ENCODE measurements around the gene LGALSL.
"Not testable (repeated sequence)": the region's sequence is repeated elsewhere in the genome, so short reads cannot be mapped to it uniquely, and the experiment has no call there.

Gene LGALSL

DNA sequence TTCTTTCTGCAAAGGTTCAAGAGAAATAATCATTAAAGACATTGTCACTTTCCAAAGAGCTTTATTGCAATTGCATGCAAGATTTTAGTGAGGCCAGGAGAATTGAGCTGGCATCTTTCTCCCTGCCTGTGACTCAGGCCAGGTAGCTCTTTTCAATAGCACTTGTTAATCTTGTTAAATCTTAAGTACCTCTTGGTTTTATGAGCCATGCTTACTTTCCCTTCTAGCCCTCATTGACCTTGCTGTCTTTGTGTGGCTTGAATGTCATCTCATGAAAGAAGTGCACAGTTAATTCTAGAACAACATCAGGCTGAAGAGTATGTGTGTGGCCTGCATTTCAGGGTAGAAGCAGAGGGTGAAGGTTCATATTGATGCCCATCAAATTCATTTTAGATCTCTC lies 14.8 kb upstream of the LGALSL start:
- no peak for DNase-seq (ENCODE audit: low read depth)
- TF ChIP-seq CTCF (IDR thresholded peaks at IDR 0.05; ENCODE audit: control insufficient read depth, insufficient read depth, low read depth, low read length, missing control alignments): no peak
- H3K4me3 ChIP-seq (ENCODE audit: control insufficient read depth, low read depth, low read length): no peak overlapping the region

DNA sequence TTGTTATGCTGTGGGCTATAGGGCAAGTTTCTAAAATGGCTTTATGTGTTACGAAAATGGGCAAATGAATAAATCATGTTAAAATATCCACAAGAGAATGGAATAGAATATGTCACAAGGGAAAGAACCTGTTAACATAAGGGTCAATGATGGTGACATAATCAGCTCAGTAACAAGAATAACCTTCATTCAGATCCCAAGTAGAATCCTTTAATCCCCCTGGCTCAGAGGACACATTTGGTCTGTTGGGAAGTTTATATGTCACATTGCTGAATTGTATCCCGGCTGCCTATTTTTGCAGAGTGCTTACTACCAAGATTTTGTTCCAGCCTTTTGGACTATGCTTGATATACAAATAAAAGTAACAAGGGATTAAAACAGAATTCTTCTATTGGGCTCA lies 13.1 kb upstream of the LGALSL start:
- no peak overlapping the region for H3K4me3 ChIP-seq (ENCODE audit: control insufficient read depth, low read depth, low read length)
- no peak for TF ChIP-seq CTCF (IDR thresholded peaks at IDR 0.05; ENCODE audit: control insufficient read depth, insufficient read depth, low read depth, low read length, missing control alignments)
- no peak for DNase-seq (ENCODE audit: low read depth)

- no peak for TF ChIP-seq CTCF (IDR thresholded peaks at IDR 0.05; ENCODE audit: control insufficient read depth, insufficient read depth, low read depth, low read length, missing control alignments)
- H3K4me3 ChIP-seq (ENCODE audit: control insufficient read depth, low read depth, low read length): no peak overlapping the region
- DNase-seq (ENCODE audit: low read depth): no peak
Observed at GRCh38 chr2:64442277-64442676, 11.7 kb upstream of the LGALSL start.

DNA sequence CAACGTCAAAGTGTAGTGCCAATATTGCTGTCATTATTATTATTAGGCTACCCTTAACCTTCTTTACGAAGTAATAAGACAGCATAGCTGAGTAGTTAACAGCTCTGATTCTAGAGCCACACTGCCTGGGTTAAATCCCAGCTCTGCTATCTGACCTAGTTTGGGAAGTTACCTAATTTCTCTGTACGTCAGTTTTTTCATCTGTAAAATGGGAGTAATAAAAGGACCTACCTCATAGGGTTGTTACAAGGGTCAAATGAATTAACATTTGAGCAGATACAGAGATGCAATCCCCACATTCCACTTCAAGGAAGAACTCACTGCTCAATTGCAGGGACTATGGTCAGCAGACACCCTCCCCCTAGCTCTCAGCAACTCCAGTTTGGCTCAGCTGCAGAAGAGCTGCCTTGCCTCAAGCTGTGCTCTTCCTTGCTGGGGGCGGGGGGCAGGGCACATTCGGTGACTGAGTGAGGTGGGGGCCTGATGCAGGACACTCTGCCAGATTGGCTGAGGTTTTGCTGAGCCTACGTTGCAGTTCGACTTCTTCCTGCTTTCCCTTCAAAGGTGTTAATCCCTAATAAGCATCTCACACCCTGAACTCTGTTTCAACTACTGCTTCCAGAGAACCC lies 11.0 kb upstream of the LGALSL start:
- H3K4me3 ChIP-seq (ENCODE audit: control insufficient read depth, low read depth, low read length): no peak overlapping the region
- DNase-seq (ENCODE audit: low read depth): no peak
- no peak for TF ChIP-seq CTCF (IDR thresholded peaks at IDR 0.05; ENCODE audit: control insufficient read depth, insufficient read depth, low read depth, low read length, missing control alignments)

DNA sequence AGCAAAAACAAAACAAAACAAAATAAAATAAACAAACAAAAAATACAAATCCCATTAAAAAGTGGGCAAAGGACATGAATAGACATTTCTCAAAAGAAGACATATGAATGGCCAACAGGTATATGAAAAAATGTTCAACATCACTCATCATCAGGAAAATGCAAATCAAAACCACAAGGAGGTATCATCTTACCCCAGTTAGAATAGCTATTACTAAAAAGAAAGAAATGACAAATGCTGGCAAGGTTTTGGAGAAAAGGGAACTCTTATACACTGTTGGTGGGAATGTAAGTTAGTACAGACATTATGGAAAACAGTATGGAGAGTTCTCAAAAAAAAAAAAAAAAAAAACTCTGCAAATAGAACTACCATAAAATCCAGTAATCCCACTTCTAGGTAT lies 8.0 kb upstream of the LGALSL start:
- not testable (repeated sequence) for DNase-seq (ENCODE audit: low read depth); H3K4me3 ChIP-seq (ENCODE audit: control insufficient read depth, low read depth, low read length)

DNA sequence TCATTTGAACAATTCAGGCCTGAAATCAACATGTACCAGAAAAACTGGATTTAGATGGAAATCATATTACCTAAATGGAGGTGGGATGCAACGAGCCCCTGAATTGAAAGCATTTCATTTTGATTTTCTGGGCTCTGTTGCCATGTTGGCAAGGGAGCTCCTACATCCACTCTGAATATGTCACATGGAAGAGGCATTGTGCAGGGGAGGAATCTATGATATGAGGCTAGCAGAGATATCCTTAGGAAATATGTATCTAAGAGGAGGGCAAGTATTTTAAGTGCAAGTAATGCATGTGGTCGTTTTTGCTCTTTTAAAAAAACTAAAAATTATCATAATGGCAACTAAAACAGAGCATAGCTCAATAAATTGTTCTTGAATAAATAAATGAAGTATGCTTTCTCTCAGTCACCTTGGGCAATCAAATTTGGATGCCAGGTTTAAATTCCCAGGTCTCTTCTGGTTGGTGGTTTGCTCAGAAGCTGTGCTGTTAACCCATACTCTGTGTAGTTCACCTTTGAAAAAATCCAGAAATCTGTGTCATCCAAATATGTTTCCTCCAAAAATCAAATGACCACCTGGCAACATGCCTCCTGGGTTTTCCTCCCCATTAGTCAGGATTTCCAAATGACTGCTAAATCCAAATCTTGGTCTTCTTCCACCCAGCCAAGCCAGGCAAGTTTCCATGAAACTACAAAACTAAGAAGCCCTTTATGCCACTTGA lies 6.5 kb upstream of the LGALSL start:
- no peak for DNase-seq (ENCODE audit: low read depth)
- H3K4me3 ChIP-seq (ENCODE audit: control insufficient read depth, low read depth, low read length): no peak overlapping the region
- no peak for TF ChIP-seq CTCF (IDR thresholded peaks at IDR 0.05; ENCODE audit: control insufficient read depth, insufficient read depth, low read depth, low read length, missing control alignments)

DNA sequence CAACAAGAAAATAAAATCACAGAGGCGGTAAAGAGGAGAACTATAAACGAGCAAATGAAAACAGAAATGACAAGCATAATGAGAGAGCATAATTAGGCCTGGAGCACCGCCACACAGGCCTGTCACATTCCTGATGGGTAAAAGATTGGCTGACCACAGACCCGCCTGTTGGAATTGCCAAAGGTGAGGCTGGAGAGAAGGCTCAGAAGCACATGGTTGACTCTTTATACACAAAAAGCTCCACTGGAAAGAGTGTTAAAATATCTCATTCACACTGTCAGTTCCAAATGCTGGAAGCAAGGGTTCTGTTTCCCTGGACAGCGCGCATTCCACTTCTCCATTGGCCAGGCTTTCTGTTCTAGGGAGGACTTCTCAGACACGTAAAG lies 5.9 kb upstream of the LGALSL start:
- TF ChIP-seq CTCF (IDR thresholded peaks at IDR 0.05; ENCODE audit: control insufficient read depth, insufficient read depth, low read depth, low read length, missing control alignments): no peak
- H3K4me3 ChIP-seq (ENCODE audit: control insufficient read depth, low read depth, low read length): no peak overlapping the region
- no peak for DNase-seq (ENCODE audit: low read depth)

Measured in AG09309 (cell line).